ENCODE measurements around the gene MOB4.

- TF ChIP-seq POLR2A (IDR thresholded peaks at IDR 0.05; ENCODE audit: extremely low read depth, insufficient read length) (peak; percentile 95), MAX (IDR thresholded peaks at IDR 0.05; ENCODE audit: low read depth, low read length) (peak; percentile 80)
Observed at GRCh38 chr2:197499594-197500502, 16.0 kb upstream of the MOB4 start, which contains the start of the genes HSPD1 and HSPE1.
